ENCODE measurements around the gene MACROD2. TPM values are rescaled to one million over a fixed set of nuclear protein-coding genes. Genes with fewer than 3 reads are reported as not detected.

Gene MACROD2
- total and polyA plus RNA-seq, 2 of the 4 experiments (the other 2 are of a cell fraction), result not detected

DNA sequence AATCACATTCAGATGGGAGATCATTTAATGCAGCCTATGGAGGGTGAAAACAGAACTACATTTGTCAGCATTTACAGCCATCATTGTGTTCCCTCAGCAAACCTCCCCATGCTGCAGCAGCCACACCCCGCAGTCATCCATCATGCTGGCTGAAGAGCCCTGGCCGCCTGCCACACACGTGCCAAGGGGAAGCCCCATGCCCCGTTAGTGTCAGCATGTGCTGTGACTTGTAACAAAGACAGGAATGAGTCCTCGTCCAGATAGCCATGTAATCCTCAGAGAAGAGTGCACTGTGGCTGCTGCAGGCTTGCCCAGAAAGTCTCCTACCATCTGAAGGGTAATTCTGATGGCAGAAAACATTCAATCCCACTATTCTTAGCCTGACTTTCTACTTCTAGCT, 1480.2 kb downstream of the MACROD2 start:
- no CpG with 5 or more reads among the region's 5 CpGs for WGBS, 2 experiments (ENCODE audit: extremely low coverage in 2 of 2, insufficient read length in 1 of 2)
- Histone ChIP-seq H3K4me3 (ENCODE audit: insufficient read depth, low read depth, low read length) (no peak overlapping the region), H3K18ac (ENCODE audit: low read depth, low read length) (no peak overlapping the region), H2AK5ac (ENCODE audit: low read depth, low read length) (no peak overlapping the region), H2BK20ac (ENCODE audit: low read depth, low read length) (no peak overlapping the region), H2AK9ac (replicated peaks; ENCODE audit: low read depth, low read length, poor library complexity) (no peak overlapping the region), H2BK15ac (ENCODE audit: low read depth, low read length) (no peak overlapping the region), H4K20me1 (ENCODE audit: insufficient read depth, low read length) (no peaks in the 10 kb centered on the region), H3K27ac (ENCODE audit: insufficient read depth, low read length) (no peak overlapping the region), H3K9me3 (ENCODE audit: control insufficient read depth, insufficient read depth, low read length) (peaks cover 11% of the 10 kb centered on the region; the same call in 1 of the 2 replicates), H3K79me1 (ENCODE audit: low read depth in 1 of 2, low read length in 2 of 2) (no peaks in the 10 kb centered on the region), H4K8ac (ENCODE audit: low read depth in 2 of 2, low read length in 2 of 2) (no peak overlapping the region), H3K27me3 (ENCODE audit: control insufficient read depth, insufficient read depth, low read length) (no peaks in the 10 kb centered on the region), H3K14ac (replicated peaks; ENCODE audit: low read depth, low read length) (no peak overlapping the region), H4K5ac (ENCODE audit: low read depth, low read length) (no peak overlapping the region), H3K36me3 (ENCODE audit: control insufficient read depth, insufficient read depth, low read length) (no peaks in the 10 kb centered on the region), H2BK120ac (ENCODE audit: low read depth, low read length) (no peak overlapping the region), H3K23ac (ENCODE audit: low read depth, low read length) (no peak overlapping the region), H2BK5ac (ENCODE audit: low read depth, low read length, poor library complexity, severe bottlenecking) (no peak overlapping the region), H3K56ac (ENCODE audit: extremely low read depth, insufficient read depth, low read length) (no peak overlapping the region), H3K4me2 (ENCODE audit: low read depth, low read length) (no peak overlapping the region), H3K9me1 (ENCODE audit: insufficient read depth, low read length) (no peaks in the 10 kb centered on the region), H3K4ac (ENCODE audit: low read depth, low read length) (no peak overlapping the region), H3K9ac (ENCODE audit: low read depth, low read length) (no peak overlapping the region), H2AFZ (replicated peaks; ENCODE audit: low read length, poor library complexity) (no peak overlapping the region), H3K4me1 (ENCODE audit: control insufficient read depth, insufficient read depth, low read length) (no peaks in the 10 kb centered on the region), H4K91ac (ENCODE audit: insufficient read depth, low read depth, low read length) (no peak overlapping the region)
- DNase-seq (no peak), ATAC-seq (ENCODE audit: low read depth) (no peak)
- no TSS peak for BruUV-seq (replicated peaks)
- dilution Hi-C loops (cut with HindIII; ENCODE audit: low sequenced_read_pairs, unreplicated experiment), result no loop called here
- intact Hi-C loops (cut with micrococcal nuclease), result no loop called here
- ChIA-PET POLR2A (ENCODE audit: unreplicated experiment) (no interaction called here), CTCF (no interaction called here)
- TF ChIP-seq SMC3 (IDR thresholded peaks at IDR 0.05; ENCODE audit: low read depth, low read length) (no peak), RAD21 (IDR thresholded peaks at IDR 0.05; ENCODE audit: low read length) (no peak)
- in situ Hi-C loops (cut with MboI; ENCODE audit: low sequenced_read_pairs), result no loop called here

All from IMR-90 (cell line).